CD4-positive, alpha-beta T cell treated with Interleukin-15 for 4 hours (primary cell): ENCODE results near the gene RPS6KA5.
"Not testable (repeated sequence)": the region's sequence is repeated elsewhere in the genome, so short reads cannot be mapped to it uniquely, and the experiment has no call there.

ENCODE experiments used
- DNase-seq: peaks from one replicate; pipeline ENCODE4 v3.0.0-alpha.2; 2020; ENCODE audit warnings: low spot score

Gene RPS6KA5

DNA sequence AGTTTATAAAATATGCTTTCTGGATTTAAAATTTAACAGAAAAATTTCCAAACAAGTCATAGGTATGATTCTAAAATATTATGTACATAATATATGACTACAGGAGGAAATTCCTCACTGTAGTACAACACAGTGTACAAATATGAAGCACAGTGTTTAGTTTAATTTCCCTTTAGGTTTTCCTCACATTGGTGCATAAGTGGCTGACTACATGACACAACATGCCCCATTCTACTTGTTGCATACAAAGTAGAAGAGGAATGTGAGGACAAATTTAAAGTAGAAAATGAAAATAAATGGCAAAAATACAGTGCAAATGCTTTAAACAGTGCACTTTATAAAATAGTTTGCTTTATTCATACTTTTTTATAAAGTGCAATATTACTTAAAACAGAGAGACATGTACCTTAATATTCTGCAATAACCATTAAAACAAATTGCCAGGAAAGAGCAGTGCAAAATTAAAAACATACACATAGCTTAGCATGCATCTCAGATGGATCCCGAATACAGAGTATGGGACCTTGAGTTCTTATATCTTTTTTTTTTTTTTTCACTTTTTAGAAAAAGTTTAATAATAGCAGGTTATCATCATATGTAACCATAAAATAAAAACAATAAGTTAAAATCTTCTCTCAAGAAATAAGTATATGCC, 189.4 kb downstream of the RPS6KA5 start:
- no peak for DNase-seq

DNA sequence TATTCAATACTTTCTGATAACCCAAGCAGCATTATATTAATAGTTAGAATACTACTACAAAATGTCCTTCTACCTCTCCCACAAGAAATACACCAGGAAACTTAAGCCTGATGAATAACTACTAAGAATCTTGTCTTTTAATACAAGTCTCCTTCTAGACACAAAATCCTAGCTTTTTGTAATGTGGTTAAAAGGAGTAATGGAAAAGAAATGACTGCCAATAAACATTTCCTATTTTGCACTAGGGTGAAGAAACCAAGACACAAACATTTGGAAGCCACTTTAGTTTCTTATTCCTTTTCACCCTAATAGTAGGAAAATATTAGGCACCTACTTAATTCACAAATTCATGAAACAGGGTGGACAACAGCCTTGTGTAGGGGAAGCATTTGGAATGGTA, 192.9 kb downstream of the RPS6KA5 start:
- no peak for DNase-seq

DNA sequence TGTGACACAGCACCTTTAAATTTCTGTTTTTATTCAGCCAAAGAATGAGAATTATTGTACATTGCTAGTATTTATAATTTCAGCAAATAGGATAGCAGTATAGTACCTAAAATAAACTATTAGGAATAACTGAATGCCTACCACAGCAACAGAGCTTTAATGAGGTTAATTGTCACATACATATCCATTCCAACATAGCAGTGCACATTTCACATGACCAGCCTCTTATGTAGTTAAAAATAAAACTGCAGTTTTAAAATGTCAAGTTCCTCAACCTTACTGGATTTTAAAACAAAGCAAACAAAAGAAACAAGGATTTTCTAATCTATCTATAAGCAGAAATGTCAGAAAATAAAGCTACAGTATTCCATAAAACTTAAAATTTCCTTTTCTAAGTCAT, 193.6 kb downstream of the RPS6KA5 start:
- DNase-seq = no peak

DNA sequence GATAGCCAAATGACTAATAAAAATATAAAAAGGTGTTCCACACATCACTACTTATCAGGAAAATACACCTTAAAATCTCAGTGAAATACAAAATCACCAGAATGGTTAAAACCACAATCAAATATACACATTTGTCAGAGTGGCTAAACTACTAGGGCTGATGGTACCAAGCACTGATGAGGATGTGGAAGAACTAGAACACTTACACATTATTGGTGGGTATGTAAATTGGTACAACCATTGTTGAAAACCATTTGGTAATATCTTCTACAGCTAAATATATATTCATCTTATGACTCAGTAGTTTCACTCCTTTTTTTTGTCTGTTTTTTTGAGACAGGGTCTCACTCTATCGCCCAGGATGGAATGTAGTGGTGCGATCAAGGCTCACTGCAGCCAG, 195.7 kb downstream of the RPS6KA5 start:
- DNase-seq = no peak

DNA sequence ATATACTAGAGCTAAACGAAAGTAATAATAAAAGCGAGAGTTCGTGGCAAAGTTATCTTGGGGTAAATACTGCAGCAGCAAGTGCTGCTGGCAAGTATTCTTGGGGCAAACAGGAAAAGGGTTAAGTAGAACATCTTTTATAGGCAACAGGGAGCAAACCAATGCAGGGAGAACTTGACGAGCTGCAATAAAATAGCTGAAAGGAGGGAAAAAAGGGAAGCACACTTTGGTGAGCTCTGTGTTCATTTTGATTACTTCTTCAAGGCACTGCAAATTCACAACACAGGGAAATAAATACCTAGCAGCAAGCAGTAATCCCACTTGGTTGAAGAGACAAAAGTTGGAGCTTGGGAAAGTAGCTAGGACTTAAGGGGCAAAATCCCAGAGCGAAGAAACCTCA, 201.9 kb downstream of the RPS6KA5 start:
- DNase-seq = no peak

DNA sequence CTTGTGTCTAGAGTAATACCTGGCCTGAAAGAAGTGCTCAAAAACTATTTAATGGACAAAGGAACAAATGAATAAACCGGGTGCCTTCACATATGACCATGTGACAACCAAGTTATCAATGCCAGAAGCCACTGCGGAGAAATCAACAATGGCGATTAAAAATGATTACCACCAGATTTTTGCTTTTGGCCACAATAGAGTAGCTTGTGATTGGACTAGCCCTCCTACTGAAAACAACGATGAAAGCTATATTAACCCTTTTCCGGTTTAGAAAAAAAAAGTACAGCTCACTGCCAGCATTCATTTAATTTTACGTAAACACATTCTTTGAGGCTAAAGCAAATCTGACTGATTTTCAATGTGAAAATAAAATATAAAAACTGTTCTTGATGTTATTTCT, 202.6 kb downstream of the RPS6KA5 start:
- no peak for DNase-seq

DNA sequence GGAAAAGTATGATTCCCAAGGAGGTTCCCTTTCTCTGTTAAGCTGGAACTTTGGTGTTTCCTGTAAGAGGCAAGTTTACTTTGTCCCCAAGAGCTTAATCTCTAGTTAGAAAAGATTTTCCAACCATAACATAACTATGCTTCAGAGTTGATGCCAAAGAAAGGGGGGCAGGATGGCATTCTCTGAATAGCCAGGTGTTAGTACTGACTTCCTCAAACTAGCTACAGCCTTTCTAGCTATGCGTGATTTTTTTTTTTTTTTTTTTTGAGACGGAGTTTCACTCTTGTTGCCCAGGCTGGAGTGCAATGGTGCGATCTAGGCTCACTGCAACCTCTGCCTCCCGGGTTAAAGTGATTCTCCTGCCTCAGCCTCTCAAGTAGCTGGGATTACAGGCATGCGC, 204.3 kb downstream of the RPS6KA5 start:
- not testable (repeated sequence) for DNase-seq

DNA sequence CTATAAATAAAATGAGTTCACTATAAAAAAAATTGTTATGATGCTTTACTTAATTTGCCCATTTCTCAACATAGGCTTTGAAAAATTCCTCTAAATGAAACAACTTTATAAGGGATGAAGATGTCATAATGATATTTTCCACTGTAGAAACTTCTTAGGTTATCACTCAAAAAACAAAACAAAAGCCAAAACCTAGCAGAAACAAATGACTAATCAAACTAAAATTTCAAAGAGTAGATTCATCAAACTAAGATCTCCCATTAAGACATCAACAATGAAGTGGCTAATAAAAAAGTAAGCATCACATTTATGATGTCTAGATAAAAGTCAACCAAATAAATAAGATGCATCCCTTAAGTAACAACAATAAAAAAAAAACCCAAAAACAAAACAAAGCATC, 207.3 kb downstream of the RPS6KA5 start:
- no peak for DNase-seq

DNA sequence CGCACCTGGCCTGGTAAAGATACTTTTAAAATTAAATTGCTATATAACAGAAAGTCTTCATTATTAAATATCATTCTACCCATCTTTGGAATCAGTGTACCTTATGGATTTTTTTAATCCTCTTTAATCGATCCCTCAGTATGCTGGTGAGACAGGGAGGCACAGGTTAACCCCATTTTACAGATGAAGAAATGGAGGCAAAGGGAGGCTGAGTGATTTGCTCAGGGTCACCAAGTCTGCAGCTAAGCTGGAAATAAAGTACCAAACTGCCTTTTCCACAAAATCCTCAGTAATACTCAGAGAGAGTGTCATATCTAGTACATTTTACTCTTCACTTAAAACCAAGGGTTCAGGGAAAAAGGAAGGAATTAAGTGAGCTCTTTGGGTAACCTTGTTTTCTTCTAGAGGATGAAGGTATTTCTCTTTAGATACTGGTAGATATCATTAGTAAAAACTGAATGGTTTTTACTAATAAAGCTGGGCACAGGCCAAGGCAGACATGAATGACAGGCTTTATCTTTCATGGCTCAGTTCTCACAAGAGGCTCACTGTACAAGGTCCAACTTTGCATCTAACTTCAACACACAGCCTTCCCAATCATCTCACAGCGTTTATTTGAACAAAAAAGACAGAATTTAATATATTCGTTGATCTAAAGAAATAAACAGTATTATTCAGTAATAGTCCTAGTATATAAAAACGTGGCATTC, 209.0 kb downstream of the RPS6KA5 start:
- DNase-seq = no peak

DNA sequence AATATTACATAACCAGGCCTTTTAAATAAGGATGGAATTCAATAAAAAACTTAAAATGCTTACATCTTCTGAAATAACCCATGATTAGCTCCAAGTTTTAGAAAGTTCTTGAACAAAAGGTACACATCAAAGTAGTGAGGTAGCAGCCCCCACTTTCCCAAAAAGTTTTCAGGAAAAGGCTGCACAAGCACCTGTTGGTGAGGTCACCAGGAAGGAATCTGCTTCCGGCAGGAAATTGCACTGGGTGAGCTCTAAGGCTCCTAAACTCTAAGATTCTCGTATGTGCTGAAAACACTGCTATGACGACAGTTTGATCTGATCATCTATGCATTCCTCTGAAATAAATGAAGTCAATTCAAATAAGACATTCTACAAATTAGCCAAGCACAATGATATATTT, 210.0 kb downstream of the RPS6KA5 start:
- DNase-seq = no peak

DNA sequence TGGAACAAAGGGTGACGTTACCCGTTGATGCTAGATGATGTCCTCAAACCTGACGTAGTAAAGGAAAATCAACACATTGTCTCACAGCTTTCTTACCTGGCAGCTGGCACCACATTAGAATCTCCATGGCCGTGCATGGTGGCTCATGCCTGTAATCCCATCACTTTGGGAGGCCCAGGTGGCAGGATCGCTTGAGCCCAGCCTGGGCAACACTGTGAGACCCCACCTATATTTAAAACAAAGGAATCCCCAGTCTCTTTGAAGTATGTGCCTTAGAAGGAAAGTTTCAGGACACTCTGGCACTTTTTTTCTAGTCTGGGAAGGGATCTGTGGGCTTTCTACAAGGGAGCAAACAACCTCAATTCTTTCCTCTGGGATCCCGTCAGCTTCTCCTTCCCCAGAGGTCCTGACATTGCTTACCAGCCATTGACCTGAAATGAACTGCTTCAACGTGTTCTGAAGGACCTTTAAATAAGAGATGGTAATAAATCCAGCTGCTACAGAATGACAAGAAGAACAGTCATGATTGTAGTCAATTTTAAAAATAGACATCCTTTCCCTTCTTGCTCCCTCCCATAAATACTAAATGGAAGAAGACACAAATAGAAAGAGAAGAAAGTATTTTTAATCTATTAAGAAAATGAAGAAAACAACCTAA, 210.5 kb downstream of the RPS6KA5 start:
- DNase-seq = no peak

DNA sequence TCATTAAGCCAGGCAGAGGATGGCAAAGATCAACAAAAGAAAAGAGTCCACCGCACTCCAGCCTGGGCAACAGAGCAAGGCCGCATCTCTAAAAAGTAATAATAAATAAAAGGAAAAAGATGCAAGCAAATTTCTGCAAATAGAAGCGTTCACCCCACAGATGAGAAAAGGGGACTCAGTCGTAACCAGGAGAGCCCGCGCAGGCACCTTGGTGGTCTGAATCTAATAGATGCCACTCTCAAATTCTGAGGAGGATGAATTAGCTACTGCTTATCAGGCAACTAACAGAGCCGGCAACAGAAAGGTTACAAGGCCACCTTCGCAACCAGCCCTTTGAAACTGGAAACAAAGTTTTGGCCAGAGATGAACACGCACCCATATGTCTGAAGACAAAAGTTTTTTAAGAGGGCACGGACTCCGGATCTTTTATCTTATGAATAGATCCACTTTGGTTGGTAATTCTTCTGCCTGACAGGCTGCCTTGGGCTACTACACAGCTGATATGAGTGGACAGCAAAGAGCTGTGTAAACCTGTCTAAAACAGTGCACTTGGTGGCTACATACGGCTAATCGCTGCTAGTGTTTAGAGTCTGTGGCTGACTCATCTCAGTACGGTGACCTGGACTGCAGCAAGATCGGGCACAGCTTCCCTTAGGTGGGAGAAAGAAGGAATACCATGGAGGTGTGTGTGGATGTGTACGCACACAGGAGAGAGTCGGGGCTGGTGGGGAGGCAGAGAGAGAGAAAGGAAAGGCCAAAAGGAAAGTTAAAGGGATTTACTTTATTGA, 211.3 kb downstream of the RPS6KA5 start:
- no peak for DNase-seq

DNA sequence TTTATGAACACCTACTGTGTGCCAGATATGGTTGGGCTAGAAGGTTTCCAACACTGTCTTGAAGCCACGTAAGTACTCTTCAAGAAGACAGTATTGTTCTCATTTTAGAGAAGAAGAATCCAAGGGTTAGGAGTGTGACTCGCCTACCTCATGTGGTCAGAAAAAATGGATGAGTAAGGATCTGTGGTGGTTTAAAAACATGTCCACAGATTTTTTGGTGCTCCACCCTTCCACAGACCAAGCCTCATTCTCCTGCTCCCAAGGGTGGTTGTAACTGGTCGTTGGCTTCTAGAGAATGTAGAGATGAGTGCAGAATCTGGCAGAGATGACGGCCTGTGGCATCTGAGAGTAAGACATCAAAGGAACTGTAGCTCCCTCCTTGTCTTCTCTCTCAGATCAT, 213.9 kb downstream of the RPS6KA5 start:
- no peak for DNase-seq

DNA sequence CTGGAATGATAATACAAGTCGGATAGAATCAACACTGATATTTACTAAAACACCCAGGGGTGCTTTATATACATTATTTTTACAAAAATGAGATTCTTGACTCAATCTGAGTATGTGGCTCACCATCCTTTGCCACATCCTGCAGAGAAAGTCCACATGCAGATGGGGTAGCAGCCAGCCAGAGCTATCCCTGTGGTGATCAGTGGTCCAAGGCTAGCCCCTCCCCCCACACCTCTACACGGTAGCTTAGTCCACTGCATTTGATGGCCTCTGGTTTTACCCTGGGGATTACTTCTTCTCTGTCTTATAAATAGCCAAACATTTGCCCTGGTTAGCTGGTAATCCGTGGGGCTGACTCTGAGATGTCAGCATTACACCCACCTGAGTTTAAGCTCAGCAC, 216.1 kb downstream of the RPS6KA5 start:
- no peak for DNase-seq

DNA sequence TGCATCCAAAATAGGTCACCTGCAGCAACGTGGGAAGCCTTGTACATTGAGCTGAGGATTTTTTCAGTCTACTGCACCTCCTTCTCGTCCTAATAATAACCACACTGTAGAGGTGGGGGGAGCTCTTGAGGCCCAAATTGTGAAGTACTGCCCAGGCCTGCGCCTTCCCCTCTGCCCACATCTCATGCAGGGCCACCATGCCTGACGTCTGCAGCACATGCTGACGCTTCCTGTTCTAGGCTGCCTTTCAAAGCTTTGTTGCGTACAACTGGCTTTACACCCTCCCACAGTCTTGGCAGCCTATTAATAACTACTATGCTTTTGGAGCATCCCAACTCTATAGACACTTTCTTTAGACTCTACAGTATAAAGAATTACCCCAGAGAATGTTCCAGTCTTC, 217.7 kb downstream of the RPS6KA5 start:
- DNase-seq = no peak

DNA sequence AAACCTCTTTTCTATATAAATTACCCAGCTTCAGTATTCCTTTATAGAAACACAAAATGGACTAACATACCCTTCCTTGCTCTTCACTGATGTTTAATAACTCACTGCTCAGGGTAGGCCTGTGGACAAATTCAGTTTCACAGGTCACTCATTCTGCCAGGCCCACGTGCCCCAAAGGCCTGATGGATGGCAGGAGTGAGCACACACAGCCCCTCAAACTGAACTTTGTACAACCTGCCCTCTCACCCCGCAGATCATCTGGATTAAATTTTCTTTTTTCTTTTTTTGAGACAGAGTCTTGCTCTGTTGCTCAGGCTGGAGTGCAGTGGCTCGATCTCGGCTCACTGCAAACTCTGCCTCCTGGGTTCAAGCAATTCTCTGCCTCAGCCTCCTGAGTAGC, 219.8 kb downstream of the RPS6KA5 start:
- DNase-seq = not testable (repeated sequence)

DNA sequence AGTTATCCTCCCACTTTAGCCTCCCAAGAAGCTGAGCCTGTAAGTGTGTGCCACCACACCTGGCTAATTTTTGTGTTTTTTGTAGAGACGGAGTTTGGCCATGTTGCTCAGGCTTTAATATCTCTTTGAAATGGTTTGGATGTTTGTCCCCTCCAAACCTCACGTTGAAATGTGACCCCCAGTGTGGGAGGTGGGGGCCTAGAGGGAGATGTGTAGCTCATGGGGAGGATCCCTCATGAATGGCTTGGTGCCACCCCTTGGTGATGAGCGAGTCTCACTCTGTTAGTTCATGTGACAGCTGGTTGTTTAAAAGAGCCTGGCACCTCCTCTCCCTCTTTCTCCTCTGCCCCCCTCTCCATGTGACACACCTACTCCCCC, 220.6 kb downstream of the RPS6KA5 start:
- no peak for DNase-seq

DNA sequence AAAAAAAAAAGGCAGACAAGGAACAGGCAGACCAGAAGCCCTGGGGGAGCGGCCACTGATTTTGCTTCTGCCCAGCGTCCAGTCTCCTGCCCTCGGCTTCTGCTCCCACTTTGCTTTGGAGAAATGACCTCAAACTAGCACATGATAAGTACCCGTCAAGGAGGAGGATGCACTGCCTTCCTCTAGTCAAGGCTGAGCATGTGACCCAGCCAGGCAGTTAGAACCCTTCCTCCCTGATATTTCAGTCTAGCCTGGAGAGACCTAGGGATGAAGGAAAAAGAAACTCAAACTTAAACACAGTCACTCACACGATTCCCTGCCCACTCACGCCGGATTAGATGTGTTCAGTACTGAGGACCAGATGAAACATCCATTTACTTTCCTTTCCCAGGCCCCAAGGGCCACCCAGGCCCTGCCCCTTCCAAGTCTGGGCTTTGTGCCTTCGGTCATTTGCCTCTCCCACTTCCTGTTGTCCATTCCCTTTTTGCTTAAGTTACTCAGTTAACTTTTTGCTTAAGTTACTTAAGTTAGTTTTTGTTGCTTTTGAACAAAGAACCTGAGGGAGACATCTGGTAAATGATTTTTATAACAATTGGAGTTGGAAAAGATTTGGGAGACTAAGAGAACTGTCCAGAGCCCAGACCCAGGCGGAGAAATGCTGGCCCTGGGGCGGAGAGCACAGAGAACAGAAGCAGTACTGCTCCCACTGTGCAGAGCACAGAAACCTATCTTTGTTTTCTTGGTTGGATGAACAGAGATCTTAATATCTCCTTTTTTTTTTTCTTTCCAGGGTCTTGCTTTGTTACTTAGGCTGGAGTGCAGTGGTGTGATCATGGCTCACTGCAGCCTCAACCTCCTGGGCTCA, 221.2 kb downstream of the RPS6KA5 start:
- no peak for DNase-seq

DNA sequence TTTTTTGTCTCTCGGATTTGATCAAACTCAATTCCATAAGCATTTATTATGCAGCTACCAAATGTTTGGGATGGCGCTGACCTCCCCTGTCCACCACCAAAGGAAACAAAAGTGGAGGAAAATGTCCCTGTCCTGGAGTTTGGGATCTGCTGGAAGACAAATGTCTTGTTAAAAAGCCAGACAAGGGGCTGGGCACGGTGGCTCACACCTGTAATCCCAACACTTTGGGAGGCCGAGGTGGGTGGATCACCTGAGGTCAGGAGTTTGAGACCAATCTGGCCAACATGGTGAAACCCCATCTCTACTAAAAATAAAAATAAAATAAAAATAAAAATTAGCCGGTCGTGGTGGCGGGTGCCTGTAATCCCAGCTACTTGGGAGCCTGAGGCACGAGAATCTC, 221.9 kb downstream of the RPS6KA5 start:
- DNase-seq = not testable (repeated sequence)

DNA sequence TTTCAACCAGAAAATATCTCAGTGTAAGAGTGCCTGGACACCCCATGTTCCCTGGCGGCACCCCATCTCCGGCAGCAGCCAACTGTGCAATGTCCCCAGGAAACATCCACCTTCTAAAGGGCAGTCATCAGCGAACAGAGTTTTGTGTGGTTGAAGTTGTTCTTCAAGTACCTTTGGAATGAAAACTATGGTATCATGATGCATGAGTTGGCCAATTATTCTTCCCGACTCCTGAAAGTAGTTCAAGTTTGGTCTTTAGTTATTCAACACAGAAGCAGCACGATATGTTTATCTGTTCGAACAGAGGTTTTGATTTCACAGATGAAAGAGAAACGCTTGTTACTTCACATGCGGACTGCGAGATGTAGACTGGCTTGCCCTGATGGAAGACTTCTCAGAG, 223.1 kb downstream of the RPS6KA5 start:
- no peak for DNase-seq

DNA sequence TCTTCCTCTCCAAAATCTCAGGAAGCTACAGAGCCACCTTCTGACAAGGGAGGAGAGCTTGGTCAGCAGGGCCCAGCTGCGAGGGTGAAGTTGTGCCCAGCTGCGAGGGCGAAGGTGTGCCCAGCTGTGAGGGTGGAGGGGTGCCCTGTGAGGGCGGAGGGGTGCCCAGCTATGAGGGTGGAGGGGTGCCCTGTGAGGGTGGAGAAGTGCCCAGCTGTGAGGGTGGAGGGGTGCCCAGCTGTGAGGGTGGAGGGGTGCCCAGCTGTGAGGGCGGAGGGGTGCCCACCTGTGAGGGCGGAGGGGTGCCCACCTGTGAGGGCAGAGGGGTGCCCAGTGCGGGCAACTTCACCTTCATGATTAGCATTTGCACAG, 223.8 kb downstream of the RPS6KA5 start:
- DNase-seq = no peak

DNA sequence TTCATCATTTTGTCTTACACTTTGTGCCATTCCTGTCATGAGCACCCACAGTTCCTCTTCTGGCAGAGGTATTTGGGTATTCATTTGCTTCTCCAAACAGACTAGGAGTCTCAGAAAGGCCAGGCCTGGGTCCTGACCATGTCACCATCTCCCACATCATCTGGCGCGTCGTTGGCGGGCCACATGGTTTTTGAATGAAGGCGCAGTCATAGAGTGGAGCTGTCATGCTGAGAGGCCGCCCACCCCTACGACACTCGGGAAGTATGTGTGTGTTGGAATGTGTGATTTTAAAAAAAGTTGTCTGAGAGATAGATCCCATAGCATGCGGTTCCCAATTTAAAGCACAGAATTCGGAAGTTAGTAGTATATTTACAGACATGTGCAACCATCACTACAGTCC, 228.6 kb downstream of the RPS6KA5 start:
- no peak for DNase-seq
